ENCODE data around the gene TCF7L2.

- no peak for TF ChIP-seq PHB2 (IDR thresholded peaks at IDR 0.05; ENCODE audit: low read depth)
- TF ChIP-seq HDAC2 (IDR thresholded peaks at IDR 0.05), result no peak
- no peak for TF ChIP-seq MAZ (CRISPR knock-in tag; conservative IDR thresholded peaks at IDR 0.05 in 1 of 2, IDR thresholded peaks at IDR 0.05 in 1 of 2)
- no peak for TF ChIP-seq FOSL1 (tag; conservative IDR thresholded peaks at IDR 0.05)
- TF ChIP-seq EZH2 (IDR thresholded peaks at IDR 0.05; ENCODE audit: borderline replicate concordance, low read depth, low read length), result no peak
- TF ChIP-seq SMARCB1 (IDR thresholded peaks at IDR 0.05; ENCODE audit: insufficient read length, low read depth), result no peak
- no peak for TF ChIP-seq IRF1 (CRISPR knock-in tag; IDR thresholded peaks at IDR 0.05; ENCODE audit: borderline replicate concordance)
- TF ChIP-seq NFRKB (IDR thresholded peaks at IDR 0.05; ENCODE audit: low read depth), result no peak
- TF ChIP-seq KDM4B (IDR thresholded peaks at IDR 0.05; ENCODE audit: borderline replicate concordance in 2 of 2, low read depth in 1 of 2), result no peak
- no peak for TF ChIP-seq ZKSCAN1 (IDR thresholded peaks at IDR 0.05; ENCODE audit: low read depth, low read length)
- TF ChIP-seq RBM39 (optimal IDR thresholded peaks at IDR 0.05; ENCODE audit: low read depth, low read length), result no peak
- TF ChIP-seq POLR2AphosphoS5 (IDR thresholded peaks at IDR 0.05; ENCODE audit: control insufficient read depth, insufficient read depth, low read depth, low read length), result no peak
- TF ChIP-seq PCBP1 (IDR thresholded peaks at IDR 0.05; ENCODE audit: low read depth, low read length, poor library complexity, severe bottlenecking), result no peak
- no peak for TF ChIP-seq MBD2 (IDR thresholded peaks at IDR 0.05; ENCODE audit: borderline replicate concordance, low read depth)
Observed at GRCh38 chr10:112934193-112934592, 15.9 kb upstream of the TCF7L2 start.
